Natural killer cell (primary cell): Measurements from ENCODE around the gene TRAPPC3L. TPM values are rescaled to one million over a fixed set of nuclear protein-coding genes. Genes with fewer than 3 reads are reported as not detected.
"Not testable (repeated sequence)": the region's sequence is repeated elsewhere in the genome, so short reads cannot be mapped to it uniquely, and the experiment has no call there.

Source experiments
- ATAC-seq, 3 donors: fragments of 150-1000 bp in 2 of 3; fragments of 200-7000 bp in 1 of 3; cut with Tn5 transposase; 1 replicate in 1 of 3; 2 replicates in 2 of 3; pipeline ENCODE4 v1.10.0; 2021; ENCODE audit warnings: mild to moderate bottlenecking in 2 of 3, moderate library complexity in 2 of 3
- DNase-seq, 2 donors: peaks; one replicate each; pipeline versions ENCODE4 v3.0.0 to v3.0.0-alpha.2; 2013 to 2021; ENCODE audit warnings: mixed read lengths in 1 of 2
- H3K27ac ChIP-seq: one replicate; pipeline ENCODE4 v1.5.1; 2013; ENCODE audit warnings: mild to moderate bottlenecking, low read length
- H3K27me3 ChIP-seq: one replicate; pipeline ENCODE4 v1.6.1; 2013; ENCODE audit warnings: low read length; ENCODE audit not compliant: control insufficient read depth, insufficient read depth
- H3K36me3 ChIP-seq: one replicate; pipeline ENCODE4 v1.6.1; 2013; ENCODE audit warnings: low read length; ENCODE audit not compliant: control insufficient read depth, insufficient read depth
- H3K4me1 ChIP-seq: one replicate; pipeline ENCODE4 v1.6.1; 2013; ENCODE audit warnings: low read length; ENCODE audit not compliant: control insufficient read depth, insufficient read depth
- H3K4me3 ChIP-seq: one replicate; pipeline ENCODE4 v1.5.1; 2013; ENCODE audit warnings: low read length
- H3K9me3 ChIP-seq: one replicate; pipeline ENCODE4 v1.6.1; 2013; ENCODE audit warnings: low read length; ENCODE audit not compliant: control insufficient read depth, insufficient read depth
- H3K27ac Mint-ChIP-seq, 2 donors: one replicate each; pipeline ENCODE4 v1.8.0; 2022; ENCODE audit warnings: mild to moderate bottlenecking in 2 of 2, mixed read lengths in 2 of 2, moderate library complexity in 1 of 2
- H3K27me3 Mint-ChIP-seq, 2 donors: one replicate each; pipeline ENCODE4 v1.8.0; 2022; ENCODE audit warnings: low read depth in 2 of 2, mixed read lengths in 2 of 2
- H3K36me3 Mint-ChIP-seq: one replicate; pipeline ENCODE4 v1.8.0; 2022; ENCODE audit warnings: mixed read lengths
- H3K4me1 Mint-ChIP-seq, 2 donors: one replicate each; pipeline ENCODE4 v1.8.0; 2022; ENCODE audit warnings: mixed read lengths in 2 of 2
- H3K4me3 Mint-ChIP-seq: one replicate; pipeline ENCODE4 v1.8.0; 2022; ENCODE audit warnings: mild to moderate bottlenecking, moderate library complexity, mixed read lengths
- H3K9me3 Mint-ChIP-seq, 2 donors: one replicate each; pipeline ENCODE4 v1.8.0; 2022; ENCODE audit warnings: mixed read lengths in 2 of 2
- CTCF ChIP-seq: fragments of 200-600 bp; IDR thresholded peaks from one replicate; pipeline ENCODE4 v1.8.0; 2022; ENCODE audit warnings: antibody characterized with exemption
- WGBS: methylation state at CpG from one replicate; pipeline ENCODE4 v1.1.7; 2013; ENCODE audit warnings: missing lambda C conversion rate; ENCODE audit not compliant: insufficient coverage; 5-methylcytosine and 5-hydroxymethylcytosine counted together
- intact Hi-C: fragments of 100-400 bp; cut with micrococcal nuclease; formaldehyde crosslinking; loops from one replicate; pipeline ENCODE4 v1.14.2; 2022
- total RNA-seq, 4 donors: library from RNA; stranded (reverse); fragments of 120-200 nt in 1 of 4; gene quantifications; one replicate each; pipeline versions ENCODE4 v1.2.3 to v1.2.4, GENCODE V29; 2013 to 2022

Gene TRAPPC3L
- total RNA-seq, 3 donors from 2014 or later (not counting 1 experiment from before 2014, with no cell fraction given): 0.66 TPM; not detected in 2

DNA sequence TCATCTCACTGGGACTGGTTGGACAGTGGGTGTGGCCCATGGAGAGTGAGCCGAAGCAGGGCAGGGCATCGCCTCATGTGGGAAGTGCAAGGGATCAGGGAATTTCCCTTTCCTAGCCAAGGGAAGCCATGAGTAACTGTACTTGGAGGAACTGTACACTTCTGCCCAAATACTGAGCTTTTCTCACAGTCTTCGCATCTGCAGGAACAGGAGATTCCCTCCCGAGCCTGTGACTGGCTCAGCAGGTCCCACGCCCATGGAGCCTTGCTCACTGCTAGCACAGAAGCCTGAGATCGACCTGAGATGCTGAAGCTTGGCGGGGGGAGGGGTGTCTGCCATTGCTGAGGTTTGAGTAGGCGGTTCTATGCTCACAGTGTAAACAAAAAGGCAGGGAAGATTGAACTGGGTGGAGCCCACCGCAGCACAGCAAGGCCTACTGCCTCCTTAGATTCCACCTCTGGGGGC lies 44.5 kb downstream of the TRAPPC3L start:
- Histone ChIP-seq H3K27ac (no peak overlapping the region), H3K27me3 (no peaks in the 10 kb centered on the region), H3K4me1 (no peaks in the 10 kb centered on the region), H3K36me3 (no peaks in the 10 kb centered on the region), H3K4me3 (no peak overlapping the region), H3K9me3 (no peaks in the 10 kb centered on the region)
- H3K27ac Mint-ChIP-seq: no peak overlapping the region
- H3K4me1 Mint-ChIP-seq: no peaks in the 10 kb centered on the region
- 84% methylated on average over 9 of the region's 9 CpGs for WGBS
- no peak for TF ChIP-seq CTCF
- H3K27me3 Mint-ChIP-seq: peaks cover 7 to 18% of the 10 kb centered on the region in 2 donors
- intact Hi-C loops: no loop called here
- H3K4me3 Mint-ChIP-seq: no peak overlapping the region
- H3K36me3 Mint-ChIP-seq: no peaks in the 10 kb centered on the region
- H3K9me3 Mint-ChIP-seq: peaks cover 0 to 3% of the 10 kb centered on the region in 2 donors
- ATAC-seq (no peak), DNase-seq (peak in 1 of 2 donors; percentile 28)

- 90% methylated on average over 3 of the region's 3 CpGs for WGBS
- Histone ChIP-seq H3K4me1 (no peaks in the 10 kb centered on the region), H3K27me3 (no peaks in the 10 kb centered on the region), H3K36me3 (no peaks in the 10 kb centered on the region), H3K9me3 (no peaks in the 10 kb centered on the region), H3K4me3 (no peak overlapping the region), H3K27ac (no peak overlapping the region)
- no peak for ATAC-seq
- peaks cover 7% of the 10 kb centered on the region in 2 donors for H3K27me3 Mint-ChIP-seq
- TF ChIP-seq CTCF: no peak
- no peak overlapping the region for H3K27ac Mint-ChIP-seq
- H3K4me3 Mint-ChIP-seq: no peak overlapping the region
- no peaks in the 10 kb centered on the region for H3K4me1 Mint-ChIP-seq
- intact Hi-C loops: no loop called here
- H3K36me3 Mint-ChIP-seq: peaks cover under 1% of the 10 kb centered on the region
- H3K9me3 Mint-ChIP-seq: peaks cover 0 to 2% of the 10 kb centered on the region in 2 donors
- DNase-seq: no peak
Measured at GRCh38 chr6:116497113-116497676, 48.3 kb downstream of the TRAPPC3L start.

DNA sequence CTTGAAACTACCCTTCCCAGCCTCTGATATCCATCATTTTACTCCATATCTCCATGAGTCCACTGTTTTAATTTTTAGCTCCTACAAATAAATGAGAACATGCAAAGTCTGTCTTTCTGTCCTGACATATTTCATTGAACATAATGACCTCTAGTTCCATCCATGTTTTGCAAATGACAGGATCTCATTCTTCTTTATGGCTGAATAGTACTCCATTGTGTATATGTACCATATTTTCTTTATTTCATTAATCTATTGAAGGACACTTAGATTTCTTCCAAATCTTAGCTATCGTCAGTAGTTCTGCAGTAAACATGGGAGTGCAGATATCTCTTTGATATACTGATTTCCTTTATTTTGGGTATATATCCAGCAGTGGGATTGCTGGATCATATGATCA lies 50.3 kb downstream of the TRAPPC3L start:
- peaks cover 4 to 26% of the 10 kb centered on the region in 2 donors for H3K27me3 Mint-ChIP-seq
- WGBS: no CpG with 5 or more reads among the region's 1 CpG
- H3K27ac ChIP-seq, H3K4me3 Mint-ChIP-seq, H3K27me3 ChIP-seq, ATAC-seq, H3K36me3 Mint-ChIP-seq, intact Hi-C loops, H3K36me3 ChIP-seq, DNase-seq, H3K4me3 ChIP-seq, H3K4me1 Mint-ChIP-seq, H3K9me3 Mint-ChIP-seq, H3K9me3 ChIP-seq, H3K27ac Mint-ChIP-seq, H3K4me1 ChIP-seq: not testable (repeated sequence)

DNA sequence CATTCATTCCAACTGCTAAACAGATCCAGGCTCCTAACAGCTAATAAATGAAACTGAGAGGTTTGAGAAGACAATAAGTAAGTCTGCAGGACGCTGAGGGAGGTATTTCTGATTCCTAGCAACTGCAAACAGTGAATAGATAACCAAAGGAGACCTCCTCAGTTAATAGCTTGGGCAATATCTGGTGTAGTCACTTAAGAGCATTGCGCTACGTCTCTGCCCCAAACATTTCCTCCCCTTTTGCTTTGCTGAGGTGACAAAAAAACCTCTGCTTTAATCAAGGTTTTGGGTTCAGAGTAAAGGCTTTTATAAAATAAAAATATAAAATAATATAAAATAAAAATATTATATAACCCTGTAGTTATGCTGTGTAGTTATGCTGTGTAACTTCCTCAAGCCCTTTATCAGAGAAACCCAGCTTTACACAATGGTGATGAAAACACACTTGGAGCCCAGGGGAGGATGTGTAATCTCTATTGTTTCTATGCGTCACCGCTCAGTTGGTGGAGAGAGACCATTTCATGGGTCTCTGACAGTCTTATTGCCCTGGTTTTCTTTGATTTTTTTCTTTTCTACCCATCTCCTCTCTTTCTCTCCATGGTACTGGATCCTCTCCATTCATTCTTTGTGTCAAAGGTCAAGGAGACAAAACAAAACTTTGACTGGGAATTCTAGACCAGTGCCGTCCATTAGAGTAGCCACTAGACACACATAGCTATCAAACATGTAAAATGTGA lies 53.0 kb downstream of the TRAPPC3L start:
- no peaks in the 10 kb centered on the region for H3K9me3 ChIP-seq
- intact Hi-C loops: no loop called here

More for the DNA sequence above, 53.0 kb downstream of the TRAPPC3L start:
- Mint-ChIP-seq H3K4me1 (no peaks in the 10 kb centered on the region), H3K27ac (no peak overlapping the region), H3K9me3 (peaks cover 0 to 2% of the 10 kb centered on the region in 2 donors), H3K4me3 (no peak overlapping the region), H3K36me3 (peaks cover 8% of the 10 kb centered on the region), H3K27me3 (peaks cover 0 to 19% of the 10 kb centered on the region in 2 donors)
- no peak for DNase-seq
- no peak overlapping the region for H3K4me3 ChIP-seq
- TF ChIP-seq CTCF: no peak
- H3K27ac ChIP-seq: no peak overlapping the region
- no peaks in the 10 kb centered on the region for H3K27me3 ChIP-seq
- no peaks in the 10 kb centered on the region for H3K36me3 ChIP-seq
- H3K4me1 ChIP-seq: no peaks in the 10 kb centered on the region
- 88% methylated on average over 3 of the region's 6 CpGs for WGBS
- ATAC-seq: peak in 1 of 3 donors; percentile 56
